HG03103 (cell line): ENCODE results near the gene GPC6.
A peak's percentile ranks its signal among the peaks of the same experiment; 100 is the strongest.
"Not testable (repeated sequence)": the region's sequence is repeated elsewhere in the genome, so short reads cannot be mapped to it uniquely, and the experiment has no call there.

ENCODE experiments used
- ATAC-seq: cut with Tn5 transposase; IDR thresholded peaks from one replicate; pipeline ENCODE4 v1.9.1; 2021; ENCODE audit warnings: low read depth; ENCODE audit not compliant: unreplicated experiment

The GPC6 gene

GRCh38 chr13:94174009-94174408, 947.4 kb downstream of the GPC6 start:
- ATAC-seq: no peak

GRCh38 chr13:94175076-94175475, 948.5 kb downstream of the GPC6 start:
- no peak for ATAC-seq

- no peak for ATAC-seq
Measured at GRCh38 chr13:94176561-94176960, 950.0 kb downstream of the GPC6 start.

- ATAC-seq: no peak
Measured at GRCh38 chr13:94177041-94177440, 950.4 kb downstream of the GPC6 start.

DNA sequence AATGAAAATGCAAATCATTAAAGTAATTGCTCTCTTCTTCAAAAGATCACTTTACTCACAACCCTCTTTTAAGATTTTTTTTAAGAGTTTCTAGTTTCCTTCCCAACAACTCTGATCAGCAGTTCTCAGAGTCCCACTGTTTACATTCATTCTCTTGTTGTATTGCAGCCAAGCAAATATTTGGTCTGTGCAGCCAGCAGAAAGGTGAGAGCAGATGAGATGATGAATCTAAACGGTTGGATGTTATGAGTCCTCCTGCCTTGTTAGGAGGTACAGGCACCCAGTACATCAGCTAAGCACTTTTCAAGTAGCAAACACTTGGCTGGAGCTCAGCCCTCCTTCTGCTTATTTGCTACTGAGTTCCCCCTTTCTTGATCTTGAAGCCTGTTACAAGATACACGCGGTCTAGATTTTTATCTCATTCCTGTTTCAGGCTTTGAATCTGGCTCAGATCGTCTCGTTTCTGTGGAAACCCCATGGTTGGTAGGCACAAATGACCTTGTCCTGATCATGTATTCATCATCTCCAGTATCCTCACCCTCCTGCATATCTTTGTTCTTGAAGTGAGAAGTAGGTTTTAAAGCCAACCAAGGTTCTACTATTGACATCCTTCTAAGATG, 952.1 kb downstream of the GPC6 start:
- ATAC-seq: no peak

- ATAC-seq: no peak
Measured at GRCh38 chr13:94181461-94182107, 955.0 kb downstream of the GPC6 start.

- no peak for ATAC-seq
Measured at GRCh38 chr13:94182185-94182761, 955.7 kb downstream of the GPC6 start.

DNA sequence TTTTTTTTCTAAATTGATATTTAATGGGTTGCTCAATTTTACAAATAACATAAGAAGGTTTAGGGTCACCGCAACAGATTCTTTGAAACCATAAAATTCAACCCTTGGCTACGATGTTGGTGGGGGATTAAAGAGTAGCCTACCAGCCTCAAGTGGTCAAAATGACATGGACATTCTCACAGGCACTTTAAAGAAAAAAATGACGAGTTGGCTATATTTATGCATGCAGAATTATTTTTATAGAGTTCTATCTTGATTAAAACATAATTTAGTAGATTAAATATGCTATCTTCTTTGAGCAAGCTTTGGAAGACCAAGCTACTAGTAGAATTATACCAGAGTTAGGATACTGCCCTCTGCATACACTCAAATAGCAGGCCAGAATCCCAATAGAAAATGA, 959.9 kb downstream of the GPC6 start:
- no peak for ATAC-seq

DNA sequence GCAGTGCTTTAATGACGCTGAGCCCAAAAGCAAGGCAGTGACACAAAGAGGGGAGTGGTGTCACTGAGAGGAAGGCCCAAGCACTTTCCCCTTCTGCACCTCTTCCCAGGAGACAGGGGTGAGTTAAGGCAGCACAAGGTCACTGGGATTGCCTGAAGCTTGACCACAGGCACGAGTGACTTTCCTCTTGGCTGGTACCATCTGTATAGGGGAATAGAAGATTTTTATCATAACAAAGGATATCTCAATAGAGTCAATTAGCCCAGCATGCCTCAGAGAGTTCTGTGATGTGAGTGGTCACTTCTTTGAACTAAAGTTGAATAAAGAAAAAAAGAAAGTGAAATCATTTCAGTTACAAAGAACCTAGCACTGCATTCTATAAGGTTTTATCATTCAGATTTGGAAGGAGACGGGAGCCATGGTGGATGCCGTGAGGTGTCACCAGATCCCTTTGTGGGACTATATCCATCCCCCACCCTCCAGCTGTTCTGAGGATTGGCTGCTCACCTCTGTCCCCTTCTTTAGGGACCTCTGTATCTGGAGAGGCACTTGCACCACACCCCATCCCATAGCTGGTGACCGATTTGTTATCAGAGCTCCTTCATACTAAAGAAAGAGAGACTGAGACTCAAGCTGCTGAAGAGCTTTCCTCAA, 961.7 kb downstream of the GPC6 start:
- no peak for ATAC-seq

DNA sequence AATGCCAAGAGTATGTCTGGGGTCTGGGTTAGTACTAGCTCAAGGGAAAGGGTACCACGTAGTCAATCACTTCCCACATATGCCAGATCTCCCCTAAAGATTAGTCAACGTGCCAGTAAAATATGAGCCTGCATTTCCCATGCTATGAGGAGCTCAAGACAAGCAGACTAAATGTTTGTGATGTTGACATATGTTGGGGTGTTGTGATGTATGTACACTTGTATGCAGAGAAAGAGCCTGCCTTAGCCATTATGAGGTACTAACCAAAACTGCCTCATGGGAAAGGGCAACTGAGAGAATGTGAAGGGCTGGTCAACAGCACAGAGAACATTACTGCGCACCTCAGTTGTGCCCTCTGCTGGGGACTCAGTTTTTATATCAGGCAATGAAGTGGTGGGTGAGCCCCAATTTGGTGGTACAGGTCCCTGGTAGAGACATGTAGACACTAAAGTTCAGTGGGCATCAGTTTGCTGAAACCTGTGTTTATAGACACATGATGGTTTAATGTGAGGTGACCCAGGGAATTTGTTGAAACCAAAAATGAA, 965.9 kb downstream of the GPC6 start:
- peak; percentile 63 for ATAC-seq

- ATAC-seq: no peak
Measured at GRCh38 chr13:94195715-94196114, 969.1 kb downstream of the GPC6 start.

GRCh38 chr13:94196413-94196812, 969.8 kb downstream of the GPC6 start:
- no peak for ATAC-seq

DNA sequence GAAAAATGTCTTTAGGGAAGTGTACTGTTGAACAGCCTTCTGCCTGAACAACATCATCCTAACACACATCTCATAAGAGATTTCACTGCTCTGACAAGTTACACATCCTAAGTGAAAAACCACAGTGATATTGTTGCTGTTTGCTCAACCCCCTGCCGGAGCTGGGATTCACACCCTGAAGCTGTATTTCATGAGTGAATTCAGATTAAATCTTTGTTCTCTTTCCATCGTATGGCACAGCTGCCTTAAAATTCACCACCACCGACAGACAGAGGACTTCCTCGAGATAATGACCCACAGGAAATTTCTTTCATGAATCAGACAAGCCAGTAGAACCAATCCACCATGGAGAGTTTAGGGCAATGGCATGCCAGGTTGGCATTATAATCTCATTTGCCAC, 972.1 kb downstream of the GPC6 start:
- no peak for ATAC-seq

GRCh38 chr13:94199135-94199534, 972.5 kb downstream of the GPC6 start:
- ATAC-seq: no peak

GRCh38 chr13:94201022-94201421, 974.4 kb downstream of the GPC6 start:
- no peak for ATAC-seq

DNA sequence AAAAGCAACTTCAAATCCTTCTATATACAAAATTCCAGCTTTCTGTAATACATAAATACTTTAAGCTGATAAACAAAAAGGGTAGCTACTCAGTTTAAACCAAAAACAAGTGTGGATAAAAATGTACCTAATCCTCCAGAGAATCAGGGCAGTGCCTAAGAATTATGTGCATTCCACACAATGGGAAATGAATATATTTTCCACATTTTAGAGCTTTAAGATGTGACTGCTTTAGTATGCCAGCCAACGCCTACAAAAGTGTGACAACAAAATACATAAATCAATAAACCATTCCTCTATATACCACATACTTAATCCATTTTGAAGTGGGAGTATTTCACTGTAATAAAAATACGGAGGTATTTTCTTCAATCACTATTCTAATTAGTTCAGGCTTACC, 977.6 kb downstream of the GPC6 start:
- ATAC-seq: no peak

DNA sequence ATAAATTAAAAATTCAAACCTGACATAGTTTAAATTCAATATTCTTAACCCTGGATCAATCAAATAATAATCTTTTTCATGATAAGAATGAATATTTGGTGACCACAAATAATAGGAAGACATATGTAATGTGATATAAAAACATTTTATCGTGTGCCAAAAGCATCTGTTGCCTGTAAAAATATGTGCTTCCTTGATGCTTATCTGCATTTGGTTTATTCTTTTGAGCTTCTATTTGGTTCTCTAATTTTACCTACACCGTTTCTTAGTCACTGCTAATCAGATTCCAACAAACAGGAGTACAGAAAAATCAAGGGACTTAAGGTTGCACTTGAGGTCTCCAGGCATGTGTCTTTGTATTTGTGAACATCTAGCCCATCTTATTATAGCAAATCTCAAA, 978.3 kb downstream of the GPC6 start:
- no peak for ATAC-seq

GRCh38 chr13:94205896-94206295, 979.3 kb downstream of the GPC6 start:
- no peak for ATAC-seq

DNA sequence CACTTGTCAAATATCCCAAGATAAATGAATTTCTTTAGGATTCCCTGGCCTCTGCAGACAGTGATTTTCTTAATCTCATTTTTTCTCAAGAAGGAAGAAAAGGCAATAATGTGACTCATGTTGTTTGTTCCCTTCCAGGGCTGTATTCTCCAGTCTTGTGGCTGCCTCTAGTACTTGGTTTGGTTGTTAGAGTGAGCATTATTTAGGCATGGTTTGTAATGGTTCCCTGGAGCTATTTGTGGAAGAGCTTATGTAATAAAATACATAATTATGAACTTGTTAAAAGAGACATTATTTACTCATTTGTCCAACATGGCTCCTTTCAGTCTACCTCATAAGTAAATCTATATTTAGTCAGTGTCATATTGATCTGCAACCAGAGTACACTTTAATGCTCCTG, 982.5 kb downstream of the GPC6 start:
- ATAC-seq: no peak

- not testable (repeated sequence) for ATAC-seq
Measured at GRCh38 chr13:94209913-94210312, 983.3 kb downstream of the GPC6 start.

DNA sequence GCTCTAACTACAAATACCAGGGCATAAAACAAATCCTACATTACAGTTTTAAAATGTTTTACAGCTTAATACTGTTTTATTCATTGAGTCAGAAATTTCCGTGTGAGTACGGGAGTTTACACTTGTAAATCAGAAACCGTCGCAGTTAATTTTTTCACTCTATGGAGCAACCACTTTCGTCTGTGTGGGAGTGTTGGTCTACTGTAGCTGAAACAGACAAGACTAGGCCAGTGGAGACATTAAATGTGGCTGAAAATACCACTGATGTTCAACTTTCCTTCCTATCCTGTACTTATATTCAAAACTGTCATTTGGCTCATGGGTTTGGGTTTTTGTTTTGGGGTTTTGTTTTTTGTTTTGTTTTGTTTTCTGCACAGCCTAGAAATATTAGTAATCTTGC, 984.2 kb downstream of the GPC6 start:
- ATAC-seq: no peak
